Breast epithelium (tissue), 4 donors: ENCODE data around the gene HELZ. TPM values are rescaled to one million over a fixed set of nuclear protein-coding genes. Genes with fewer than 3 reads are reported as not detected.

Source experiments
- DNase-seq, 2 donors: peaks; one replicate each; pipeline ENCODE4 v3.0.0-alpha.2; 2019; ENCODE audit warnings: low spot score in 2 of 2
- H3K27ac ChIP-seq, 2 donors: fragments of 200-600 bp; sonication (generic) in 1 of 2; one replicate each; pipeline ENCODE4 v1.5.1; 2016 to 2019; ENCODE audit warnings: mild to moderate bottlenecking in 1 of 2
- H3K27me3 ChIP-seq, 2 donors: fragments of 200-600 bp; sonication (generic) in 1 of 2; one replicate each; pipeline versions ENCODE4 v1.5.1 to v1.6.0; 2017 to 2019; ENCODE audit warnings: control low read depth in 1 of 2, mild to moderate bottlenecking in 1 of 2
- H3K36me3 ChIP-seq: fragments of 200-600 bp; one replicate; pipeline ENCODE4 v1.5.1; 2019
- H3K4me1 ChIP-seq, 2 donors: fragments of 200-600 bp; sonication (generic); one replicate each; pipeline ENCODE4 v1.5.1; 2016 to 2019; ENCODE audit warnings: control low read depth in 1 of 2
- H3K4me3 ChIP-seq, 3 donors: fragments of 200-600 bp; sonication (generic); 1 replicate in 2 of 3; 2 replicates in 1 of 3; pipeline ENCODE4 v1.5.1; 2016 to 2019; ENCODE audit warnings: mild to moderate bottlenecking in 3 of 3, moderate library complexity in 2 of 3
- H3K9me3 ChIP-seq, 2 donors: fragments of 200-600 bp; sonication (generic) in 1 of 2; one replicate each; pipeline ENCODE4 v1.5.1; 2016 to 2019; ENCODE audit warnings: control low read depth in 1 of 2
- CTCF ChIP-seq, 3 donors: fragments of 450-650 bp; IDR thresholded peaks; one replicate each; pipeline ENCODE4 v1.5.1; 2016 to 2017; ENCODE audit warnings: antibody characterized with exemption in 3 of 3, mild to moderate bottlenecking in 3 of 3, moderate library complexity in 3 of 3
- POLR2A ChIP-seq: fragments of 450-650 bp; IDR thresholded peaks from one replicate; pipeline ENCODE4 v1.6.1; 2016; ENCODE audit warnings: antibody characterized with exemption, mild to moderate bottlenecking, moderate library complexity
- POLR2AphosphoS5 ChIP-seq, 3 donors: sonication (generic); formaldehyde crosslinking; IDR thresholded peaks; one replicate each; pipeline ENCODE4 v1.6.1; 2017; ENCODE audit warnings: antibody characterized with exemption in 3 of 3
- intact Hi-C: fragments of 100-400 bp; cut with DNase I; formaldehyde crosslinking; loops from one replicate; pipeline ENCODE4 v1.15.1; 2023; ENCODE audit warnings: low total_unique reads
- total RNA-seq, 3 donors: library from RNA; depleted of rRNA; stranded (reverse); fragments of >200 nt; gene quantifications; one replicate each; pipeline ENCODE4 v1.1.0, GENCODE V29; 2016

Gene HELZ
- total RNA-seq, 3 donors from 2014 or later: 66.5 to 104 (median 79.8) TPM

- DNase-seq: no peak
- intact Hi-C loops: no loop called here
- H3K27ac ChIP-seq: no peak overlapping the region
- no peaks in the 10 kb centered on the region for H3K4me1 ChIP-seq
- H3K9me3 ChIP-seq: no peaks in the 10 kb centered on the region
- no peaks in the 10 kb centered on the region for H3K27me3 ChIP-seq
- no peaks in the 10 kb centered on the region for H3K36me3 ChIP-seq
- H3K4me3 ChIP-seq: no peak overlapping the region
- TF ChIP-seq POLR2AphosphoS5 (IDR thresholded peaks at IDR 0.05) (no peak), POLR2A (no peak), CTCF (IDR thresholded peaks at IDR 0.05) (no peak)
Measured at GRCh38 chr17:67132366-67132765, 112.6 kb downstream of the HELZ start.

GRCh38 chr17:67130768-67131167, 114.2 kb downstream of the HELZ start:
- no peak for TF ChIP-seq POLR2A
- Histone ChIP-seq H3K27me3 (no peaks in the 10 kb centered on the region), H3K36me3 (no peaks in the 10 kb centered on the region), H3K4me1 (no peaks in the 10 kb centered on the region), H3K9me3 (no peaks in the 10 kb centered on the region), H3K4me3 (no peak overlapping the region), H3K27ac (no peak overlapping the region)
- intact Hi-C loops: no loop called here
- DNase-seq: no peak

GRCh38 chr17:67129283-67129682, 115.7 kb downstream of the HELZ start:
- Histone ChIP-seq H3K4me1 (no peaks in the 10 kb centered on the region), H3K27ac (no peak overlapping the region), H3K36me3 (no peaks in the 10 kb centered on the region), H3K4me3 (no peak overlapping the region), H3K27me3 (no peaks in the 10 kb centered on the region), H3K9me3 (no peaks in the 10 kb centered on the region)
- DNase-seq: no peak
- TF ChIP-seq CTCF (IDR thresholded peaks at IDR 0.05) (no peak), POLR2A (no peak), POLR2AphosphoS5 (IDR thresholded peaks at IDR 0.05) (no peak)
- intact Hi-C loops: no loop called here

GRCh38 chr17:67128700-67129099, 116.3 kb downstream of the HELZ start:
- Histone ChIP-seq H3K36me3 (no peaks in the 10 kb centered on the region), H3K4me3 (no peak overlapping the region), H3K4me1 (no peaks in the 10 kb centered on the region), H3K9me3 (no peaks in the 10 kb centered on the region), H3K27ac (no peak overlapping the region), H3K27me3 (no peaks in the 10 kb centered on the region)
- TF ChIP-seq POLR2A (no peak), CTCF (IDR thresholded peaks at IDR 0.05) (no peak), POLR2AphosphoS5 (IDR thresholded peaks at IDR 0.05) (no peak)
- intact Hi-C loops: no loop called here
- DNase-seq: no peak

GRCh38 chr17:67127925-67128324, 117.1 kb downstream of the HELZ start:
- DNase-seq: no peak

More at GRCh38 chr17:67127925-67128324, 117.1 kb downstream of the HELZ start:
- intact Hi-C loops: no loop called here
- no peaks in the 10 kb centered on the region for H3K36me3 ChIP-seq
- H3K4me1 ChIP-seq: no peaks in the 10 kb centered on the region
- no peak overlapping the region for H3K4me3 ChIP-seq
- H3K9me3 ChIP-seq: no peaks in the 10 kb centered on the region
- H3K27me3 ChIP-seq: no peaks in the 10 kb centered on the region
- H3K27ac ChIP-seq: no peak overlapping the region
- TF ChIP-seq CTCF (IDR thresholded peaks at IDR 0.05) (no peak), POLR2A (no peak), POLR2AphosphoS5 (IDR thresholded peaks at IDR 0.05) (no peak)
